GM12892 (cell line): ENCODE measurements around the gene CATSPERE.

Source experiments
- POLR2A ChIP-seq: IDR thresholded peaks from 2 replicates; pipeline ENCODE4 v1.6.1; 2011; ENCODE audit warnings: low read depth, low read length, control low read depth
- TAF1 ChIP-seq: IDR thresholded peaks from 2 replicates; pipeline ENCODE4 v1.6.1; 2011; ENCODE audit warnings: low read depth, mild to moderate bottlenecking, control low read depth, low read length, borderline replicate concordance

DNA sequence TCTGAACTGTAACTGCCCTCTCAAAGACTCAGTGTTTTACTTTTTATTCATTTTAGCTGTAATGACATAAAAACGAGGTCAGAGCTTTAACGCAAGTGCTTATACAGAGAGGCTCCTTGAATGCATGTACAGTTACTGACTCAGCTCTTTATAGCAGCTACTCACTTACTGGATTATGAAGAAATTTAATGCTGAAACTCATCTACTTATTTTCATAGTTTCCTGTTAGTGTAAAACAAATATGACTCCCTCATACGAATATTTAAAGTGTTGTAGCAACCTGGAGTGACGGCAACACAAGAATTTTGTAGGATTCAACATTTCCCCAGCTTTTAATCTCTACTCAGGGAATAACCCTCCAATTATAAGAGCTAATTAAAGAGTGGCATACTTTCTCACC, 42.0 kb upstream of the CATSPERE start:
- TF ChIP-seq TAF1: no peak
- TF ChIP-seq POLR2A: no peak
